ENCODE results near the gene AP3D1. TPM values are rescaled to one million over a fixed set of nuclear protein-coding genes. Genes with fewer than 3 reads are reported as not detected.

The AP3D1 gene
- total RNA-seq, 2 experiments from 2014 or later, result 80.0 to 99.8 TPM

DNA sequence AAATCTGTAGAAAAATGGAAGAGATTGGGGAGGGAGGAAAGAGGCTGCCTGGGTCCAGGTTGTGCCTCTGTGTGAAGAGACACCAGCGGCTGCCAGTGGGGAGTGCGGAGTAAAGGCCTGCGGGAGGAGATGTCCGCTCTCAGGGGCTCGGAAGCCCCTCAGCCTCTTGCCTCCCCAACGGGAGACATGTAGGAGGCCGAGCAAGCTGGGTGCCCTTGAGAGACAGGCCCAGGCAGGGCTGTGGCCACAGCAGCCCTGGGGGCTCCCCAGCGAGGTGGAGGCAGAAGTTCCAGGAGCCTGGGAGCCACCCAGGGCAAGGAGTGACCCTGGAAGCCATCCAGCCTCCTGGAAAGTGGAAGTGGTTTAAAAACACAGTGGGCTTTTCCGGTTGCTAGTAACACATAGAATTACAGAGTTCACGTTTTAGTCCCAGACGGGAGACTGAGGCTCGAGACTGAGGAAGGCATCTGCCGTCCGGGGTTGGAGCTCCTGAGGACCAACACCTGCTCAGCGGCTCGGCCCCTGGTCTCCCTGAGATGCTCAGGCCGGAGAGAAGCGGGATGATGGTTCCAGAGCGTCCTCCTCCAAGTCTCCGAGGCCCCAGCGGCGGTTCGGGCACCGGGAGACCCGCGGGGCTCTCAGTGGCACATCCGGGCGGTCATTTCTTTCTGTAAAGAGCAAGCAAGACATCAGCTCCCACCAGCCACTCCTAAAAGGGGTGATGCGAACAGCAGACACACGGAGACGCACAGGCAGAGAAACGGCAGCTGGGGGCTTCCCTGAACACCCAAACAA lies 78.4 kb downstream of the AP3D1 start:
- ChIA-PET CTCF (ENCODE audit: unreplicated experiment) (no interaction called here), POLR2A (no interaction called here)
- no peaks in the 10 kb centered on the region for H4K20me1 ChIP-seq (ENCODE audit: insufficient read depth, low read length)
- H3K36me3 ChIP-seq (ENCODE audit: insufficient read depth, low read length), result peaks cover 92% of the 10 kb centered on the region
- no peaks in the 10 kb centered on the region for H3K9me3 ChIP-seq (ENCODE audit: low read length)
- intact Hi-C loops (cut with micrococcal nuclease; ENCODE audit: unreplicated experiment), result no loop called here
- H3K4me1 ChIP-seq (ENCODE audit: insufficient read depth, low read length, poor library complexity, severe bottlenecking), result peaks cover 28% of the 10 kb centered on the region
- TF ChIP-seq, protein P1, sequence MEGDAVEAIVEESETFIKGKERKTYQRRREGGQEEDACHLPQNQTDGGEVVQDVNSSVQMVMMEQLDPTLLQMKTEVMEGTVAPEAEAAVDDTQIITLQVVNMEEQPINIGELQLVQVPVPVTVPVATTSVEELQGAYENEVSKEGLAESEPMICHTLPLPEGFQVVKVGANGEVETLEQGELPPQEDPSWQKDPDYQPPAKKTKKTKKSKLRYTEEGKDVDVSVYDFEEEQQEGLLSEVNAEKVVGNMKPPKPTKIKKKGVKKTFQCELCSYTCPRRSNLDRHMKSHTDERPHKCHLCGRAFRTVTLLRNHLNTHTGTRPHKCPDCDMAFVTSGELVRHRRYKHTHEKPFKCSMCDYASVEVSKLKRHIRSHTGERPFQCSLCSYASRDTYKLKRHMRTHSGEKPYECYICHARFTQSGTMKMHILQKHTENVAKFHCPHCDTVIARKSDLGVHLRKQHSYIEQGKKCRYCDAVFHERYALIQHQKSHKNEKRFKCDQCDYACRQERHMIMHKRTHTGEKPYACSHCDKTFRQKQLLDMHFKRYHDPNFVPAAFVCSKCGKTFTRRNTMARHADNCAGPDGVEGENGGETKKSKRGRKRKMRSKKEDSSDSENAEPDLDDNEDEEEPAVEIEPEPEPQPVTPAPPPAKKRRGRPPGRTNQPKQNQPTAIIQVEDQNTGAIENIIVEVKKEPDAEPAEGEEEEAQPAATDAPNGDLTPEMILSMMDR (conservative IDR thresholded peaks at IDR 0.05; ENCODE audit: low read length), result no peak
- TF ChIP-seq EZH2phosphoT487 (IDR thresholded peaks at IDR 0.05; ENCODE audit: borderline replicate concordance, low read depth, low read length), result no peak
- no peak overlapping the region for H3K4me3 ChIP-seq (ENCODE audit: low read depth, low read length, poor library complexity, severe bottlenecking)
- H3K79me2 ChIP-seq (ENCODE audit: insufficient read depth, low read depth, low read length), result peaks cover 18% of the 10 kb centered on the region; the same call in 1 of the 2 replicates
- H3K9me2 ChIP-seq (ENCODE audit: insufficient read depth, low read length), result no peaks in the 10 kb centered on the region
- no TSS peak for BruUV-seq (replicated peaks)
- DNase-seq (ENCODE audit: low spot score), result no peak
- no peak overlapping the region for H2AFZ ChIP-seq (ENCODE audit: low read length)
- no peak overlapping the region for H3K4me2 ChIP-seq (ENCODE audit: low read length)
- peak overlapping the region; percentile 69 for H3K27ac ChIP-seq (ENCODE audit: low read depth, low read length, poor library complexity, severe bottlenecking)

DNA sequence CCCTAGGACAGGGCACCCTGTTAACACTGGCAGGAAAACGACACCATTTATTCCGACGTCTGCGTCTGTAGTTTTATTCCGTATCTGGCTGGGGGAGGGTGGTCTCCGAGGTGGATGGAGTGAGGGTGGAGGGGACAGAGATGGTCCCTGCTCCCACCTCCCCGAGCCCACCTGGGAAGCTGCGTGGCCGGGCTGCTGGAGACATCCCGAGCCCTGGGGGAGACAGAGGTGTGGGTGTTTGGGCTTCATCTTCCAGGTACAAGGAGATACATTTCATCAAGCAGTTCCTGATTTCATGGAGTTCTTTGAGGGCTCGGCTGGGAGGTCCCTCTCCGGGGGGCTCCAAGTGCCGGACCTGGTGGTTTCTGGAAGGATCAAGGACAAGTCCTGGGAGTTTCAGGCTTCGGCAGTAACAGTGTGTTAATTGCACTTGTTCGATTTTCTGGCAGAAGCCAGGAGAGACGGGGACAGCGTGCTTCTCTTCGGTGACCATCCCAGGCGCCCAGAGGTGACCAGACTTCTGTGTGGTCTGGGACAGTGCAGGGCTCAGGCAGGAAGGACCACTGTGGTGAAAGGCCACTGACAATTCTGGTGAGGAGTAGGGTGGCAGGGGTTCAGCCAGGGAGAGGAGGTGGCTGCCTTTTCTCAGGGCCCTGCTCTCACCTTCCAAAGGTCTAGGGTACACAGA lies 80.2 kb downstream of the AP3D1 start:
- Histone ChIP-seq H3K9me2 (ENCODE audit: insufficient read depth, low read length) (no peaks in the 10 kb centered on the region), H3K4me1 (ENCODE audit: insufficient read depth, low read length, poor library complexity, severe bottlenecking) (peaks cover 38% of the 10 kb centered on the region), H3K79me2 (ENCODE audit: insufficient read depth, low read depth, low read length) (peaks cover 11% of the 10 kb centered on the region; the same call in 1 of the 2 replicates), H3K27ac (ENCODE audit: low read depth, low read length, poor library complexity, severe bottlenecking) (no peak overlapping the region), H3K36me3 (ENCODE audit: insufficient read depth, low read length) (peaks cover 74% of the 10 kb centered on the region), H3K4me2 (ENCODE audit: low read length) (no peak overlapping the region), H4K20me1 (ENCODE audit: insufficient read depth, low read length) (no peaks in the 10 kb centered on the region), H2AFZ (ENCODE audit: low read length) (no peak overlapping the region), H3K4me3 (ENCODE audit: low read depth, low read length, poor library complexity, severe bottlenecking) (no peak overlapping the region), H3K9me3 (ENCODE audit: low read length) (no peaks in the 10 kb centered on the region)
- ChIA-PET CTCF (ENCODE audit: unreplicated experiment) (no interaction called here), POLR2A (interaction anchor here (0.8 kb wide), 1 partner anchor 21 kb away, joined by 3 read pairs; no protein-coding TSS in a partner anchor)
- intact Hi-C loops (cut with micrococcal nuclease; ENCODE audit: unreplicated experiment), result no loop called here
- no peak for TF ChIP-seq EZH2phosphoT487 (IDR thresholded peaks at IDR 0.05; ENCODE audit: borderline replicate concordance, low read depth, low read length)
- TF ChIP-seq, protein P1 (conservative IDR thresholded peaks at IDR 0.05; ENCODE audit: low read length), result no peak
- TSS peak; percentile 75 for BruUV-seq (replicated peaks)
- no peak for DNase-seq (ENCODE audit: low spot score)

Measured in OCI-LY7 (cell line).